Uterus (tissue), 4 donors: Measurements from ENCODE around the gene CD164L2. TPM values are rescaled to one million over a fixed set of nuclear protein-coding genes. Genes with fewer than 3 reads are reported as not detected.
A peak's percentile ranks its signal among the peaks of the same experiment; 100 is the strongest.

Source experiments
- DNase-seq, 2 donors: peaks; one replicate each; pipeline ENCODE4 v3.0.0-alpha.2; 2019 to 2020
- H3K27ac ChIP-seq, 2 donors: fragments of 200-600 bp; sonication (generic); 1 replicate in 1 of 2; 2 replicates in 1 of 2; pipeline ENCODE4 v1.5.1; 2016 to 2018
- H3K27me3 ChIP-seq, 2 donors: fragments of 200-600 bp; sonication (generic); one replicate each; pipeline ENCODE4 v1.5.1; 2018 to 2019; ENCODE audit warnings: control low read depth in 1 of 2
- H3K36me3 ChIP-seq, 2 donors: fragments of 200-600 bp; sonication (generic); one replicate each; pipeline ENCODE4 v1.5.1; 2019; ENCODE audit warnings: control low read depth in 1 of 2
- H3K4me1 ChIP-seq, 2 donors: fragments of 200-600 bp; sonication (generic); one replicate each; pipeline ENCODE4 v1.5.1; 2018 to 2019; ENCODE audit warnings: control low read depth in 1 of 2
- H3K4me3 ChIP-seq, 2 donors: fragments of 200-600 bp; sonication (generic); 1 replicate in 1 of 2; 2 replicates in 1 of 2; pipeline ENCODE4 v1.5.1; 2018 to 2019; ENCODE audit warnings: mild to moderate bottlenecking in 1 of 2
- H3K9me3 ChIP-seq, 2 donors: fragments of 200-600 bp; sonication (generic); one replicate each; pipeline ENCODE4 v1.5.1; 2019; ENCODE audit warnings: control low read depth in 1 of 2
- POLR2A ChIP-seq, 2 donors: fragments of 450-650 bp; IDR thresholded peaks; one replicate each; pipeline ENCODE4 v1.6.1; 2016; ENCODE audit warnings: antibody characterized with exemption in 2 of 2, mild to moderate bottlenecking in 1 of 2, moderate library complexity in 1 of 2
- intact Hi-C: fragments of 100-400 bp; cut with DNase I; formaldehyde crosslinking; loops from one replicate; pipeline ENCODE4 v1.15.1; 2023; ENCODE audit warnings: low total_unique reads
- total RNA-seq, 4 donors: library from RNA; depleted of rRNA in 3 of 4; stranded (reverse); fragments of >200 nt in 3 of 4; gene quantifications; one replicate each; pipeline versions ENCODE4 v1.1.0 to v1.2.4, GENCODE V29; 2014 to 2023
- TF ChIP-seq, protein P1 (sequence below), 4 experiments: fragments of 200-600 bp in 2 of 4; fragments of 450-650 bp in 2 of 4; sonication (generic) in 2 of 4; IDR thresholded peaks; one replicate each; pipeline ENCODE4 v1.5.1; 2016 to 2019; ENCODE audit warnings: antibody characterized with exemption in 4 of 4, mild to moderate bottlenecking in 2 of 4, moderate library complexity in 1 of 4
- donor health status: DM: yes; HTN: yes; CAD: no.

The CD164L2 gene
- total RNA-seq, 4 donors from 2014 or later = 0.69 TPM; not detected in 3

DNA sequence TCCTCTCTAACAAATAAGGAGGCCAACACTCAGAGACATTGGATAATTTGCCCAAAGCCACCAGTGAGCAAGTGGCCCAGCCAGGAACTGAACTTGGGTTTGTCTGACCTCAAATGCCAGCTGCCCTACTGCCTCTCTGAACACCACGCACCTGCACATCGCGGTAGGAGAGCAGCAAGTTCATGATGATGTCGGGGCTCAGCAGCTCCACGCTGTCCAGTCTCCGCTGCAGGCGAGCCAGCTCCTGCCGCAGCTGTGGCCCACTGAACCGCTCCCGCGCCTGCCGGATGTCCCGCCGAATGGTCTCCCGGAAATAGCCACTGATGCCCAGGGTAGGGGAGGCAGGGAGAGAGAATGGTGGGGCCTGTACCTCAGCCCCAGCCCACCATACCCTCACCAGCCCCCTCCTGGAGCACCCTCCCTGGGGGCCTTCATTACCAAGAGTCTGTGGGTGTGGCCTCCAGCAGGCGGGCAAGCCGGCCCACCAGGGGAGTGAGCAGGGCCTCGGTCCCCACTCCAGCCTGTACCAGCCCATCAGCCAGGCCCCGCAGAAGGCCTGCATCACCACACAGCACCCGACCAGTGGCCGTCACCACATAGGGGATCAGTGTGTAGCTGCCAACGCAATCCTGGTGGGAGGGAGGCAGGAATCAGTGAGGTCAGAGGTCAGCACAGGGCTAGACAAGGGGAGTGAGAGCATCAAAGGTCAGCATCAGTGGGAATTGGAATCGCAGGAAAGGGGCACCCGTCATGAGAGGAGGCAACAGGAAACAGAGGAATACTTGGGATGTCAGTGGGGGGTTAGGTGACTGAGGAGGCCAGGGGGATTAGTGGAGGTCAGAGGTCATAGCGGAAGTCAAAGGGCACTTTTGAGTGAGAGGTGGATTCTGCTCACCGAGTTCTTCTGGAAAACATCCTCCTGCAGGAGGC is 19.1 kb downstream of the CD164L2 start:
- peaks cover 10 to 22% of the 10 kb centered on the region in 2 donors for H3K4me1 ChIP-seq
- no peak for DNase-seq
- no peaks in the 10 kb centered on the region for H3K9me3 ChIP-seq
- no peaks in the 10 kb centered on the region for H3K36me3 ChIP-seq
- H3K4me3 ChIP-seq = no peak overlapping the region
- intact Hi-C loops = no loop called here
- peak overlapping the region in 1 of 2 donors; percentile 96 for H3K27ac ChIP-seq
- TF ChIP-seq, protein P1, sequence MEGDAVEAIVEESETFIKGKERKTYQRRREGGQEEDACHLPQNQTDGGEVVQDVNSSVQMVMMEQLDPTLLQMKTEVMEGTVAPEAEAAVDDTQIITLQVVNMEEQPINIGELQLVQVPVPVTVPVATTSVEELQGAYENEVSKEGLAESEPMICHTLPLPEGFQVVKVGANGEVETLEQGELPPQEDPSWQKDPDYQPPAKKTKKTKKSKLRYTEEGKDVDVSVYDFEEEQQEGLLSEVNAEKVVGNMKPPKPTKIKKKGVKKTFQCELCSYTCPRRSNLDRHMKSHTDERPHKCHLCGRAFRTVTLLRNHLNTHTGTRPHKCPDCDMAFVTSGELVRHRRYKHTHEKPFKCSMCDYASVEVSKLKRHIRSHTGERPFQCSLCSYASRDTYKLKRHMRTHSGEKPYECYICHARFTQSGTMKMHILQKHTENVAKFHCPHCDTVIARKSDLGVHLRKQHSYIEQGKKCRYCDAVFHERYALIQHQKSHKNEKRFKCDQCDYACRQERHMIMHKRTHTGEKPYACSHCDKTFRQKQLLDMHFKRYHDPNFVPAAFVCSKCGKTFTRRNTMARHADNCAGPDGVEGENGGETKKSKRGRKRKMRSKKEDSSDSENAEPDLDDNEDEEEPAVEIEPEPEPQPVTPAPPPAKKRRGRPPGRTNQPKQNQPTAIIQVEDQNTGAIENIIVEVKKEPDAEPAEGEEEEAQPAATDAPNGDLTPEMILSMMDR (IDR thresholded peaks at IDR 0.05) = no peak
- TF ChIP-seq POLR2A (IDR thresholded peaks at IDR 0.05) = no peak
- H3K27me3 ChIP-seq = no peaks in the 10 kb centered on the region

DNA sequence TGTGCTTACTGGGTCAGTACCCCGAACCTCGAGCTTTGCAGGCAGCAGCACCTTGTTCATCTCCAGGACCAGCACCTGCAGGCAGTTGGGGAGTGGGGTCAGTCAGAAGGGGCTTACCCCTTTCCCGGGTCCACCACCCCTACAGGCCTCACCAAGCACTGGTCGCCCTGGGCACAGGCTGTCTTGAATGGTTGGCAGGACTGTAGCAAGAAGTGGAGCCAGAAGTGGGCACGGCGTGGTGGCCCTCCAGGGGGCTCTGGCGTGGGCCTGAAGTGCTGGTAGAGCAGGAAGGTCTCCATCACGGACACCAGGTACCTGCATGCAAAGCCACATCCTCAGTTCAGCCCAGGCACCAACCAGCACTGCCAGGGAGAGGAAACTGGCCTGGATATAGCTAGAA is 21.6 kb downstream of the CD164L2 start:
- TF ChIP-seq, protein P1 (IDR thresholded peaks at IDR 0.05) = no peak
- no peak for TF ChIP-seq POLR2A (IDR thresholded peaks at IDR 0.05)
- no peak overlapping the region for H3K27ac ChIP-seq
- H3K4me1 ChIP-seq = peaks cover 6 to 12% of the 10 kb centered on the region in 2 donors
- no peak for DNase-seq
- H3K4me3 ChIP-seq = no peak overlapping the region
- no peaks in the 10 kb centered on the region for H3K9me3 ChIP-seq
- H3K36me3 ChIP-seq = no peaks in the 10 kb centered on the region
- intact Hi-C loops = no loop called here
- no peaks in the 10 kb centered on the region for H3K27me3 ChIP-seq

DNA sequence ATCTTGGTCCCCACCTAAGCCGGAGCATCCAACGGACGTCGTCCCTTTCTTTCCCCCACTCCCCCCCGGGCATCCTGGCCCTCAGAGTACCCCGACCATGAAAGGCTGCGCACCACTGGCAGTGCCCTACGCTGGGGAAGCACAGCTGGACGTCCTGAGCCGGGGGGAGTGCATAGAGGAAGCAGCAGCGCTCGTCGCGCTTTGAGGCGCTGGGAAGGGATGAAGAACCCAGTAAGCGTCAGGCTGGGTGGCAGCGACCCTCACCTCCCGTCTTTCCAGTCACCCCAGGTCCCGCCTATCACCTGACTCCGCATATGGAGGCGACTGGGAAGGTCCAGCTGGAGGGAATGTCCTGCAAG is 22.1 kb downstream of the CD164L2 start:
- Histone ChIP-seq H3K36me3 (no peaks in the 10 kb centered on the region), H3K27ac (no peak overlapping the region), H3K4me3 (no peak overlapping the region), H3K4me1 (peaks cover 6 to 12% of the 10 kb centered on the region in 2 donors), H3K27me3 (no peaks in the 10 kb centered on the region), H3K9me3 (no peaks in the 10 kb centered on the region)
- intact Hi-C loops = no loop called here
- DNase-seq = no peak
- no peak for TF ChIP-seq POLR2A (IDR thresholded peaks at IDR 0.05)
- TF ChIP-seq, protein P1 (IDR thresholded peaks at IDR 0.05) = no peak

DNA sequence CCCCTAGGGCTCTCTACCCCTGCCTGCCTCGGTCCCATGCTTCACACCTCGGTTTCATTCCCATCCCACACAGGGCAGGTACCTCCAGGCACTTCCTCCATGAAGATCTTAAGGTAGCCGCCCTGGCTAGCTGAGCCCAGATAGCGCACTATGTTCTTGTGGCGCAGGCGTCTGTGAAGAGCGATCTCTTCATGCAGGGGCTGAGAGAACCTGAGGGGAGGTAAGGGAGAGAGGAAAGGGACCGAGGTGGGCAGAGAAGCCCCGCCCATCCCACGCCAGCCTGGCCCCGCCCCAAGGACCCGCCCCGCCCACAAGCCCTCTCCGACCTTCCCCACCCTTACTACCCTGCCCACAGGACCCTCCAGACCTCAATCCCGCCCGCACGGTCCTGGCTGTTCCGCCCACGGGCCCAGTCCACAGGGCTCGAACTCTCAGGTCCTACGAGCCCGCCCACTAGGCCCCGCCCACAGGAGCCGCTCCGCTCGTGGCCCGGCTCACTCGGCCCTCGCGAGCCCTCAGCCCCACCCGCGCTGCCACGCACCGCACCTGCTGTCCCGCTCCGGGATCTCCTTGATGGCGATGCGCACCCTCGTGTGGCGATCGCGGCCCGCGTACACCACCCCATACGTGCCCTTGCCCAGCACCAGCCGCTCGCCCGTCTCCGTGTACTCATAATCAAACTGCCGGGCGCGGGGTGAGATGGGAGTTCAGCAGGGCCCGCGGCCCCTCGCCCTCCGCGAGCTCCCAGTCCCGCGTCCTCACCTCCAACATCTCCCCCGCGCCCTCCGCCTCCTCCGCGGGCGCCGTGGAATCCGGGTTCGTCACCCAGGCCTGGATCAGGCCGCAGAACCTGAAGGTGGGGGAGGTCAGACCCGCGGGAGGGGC is 22.7 kb downstream of the CD164L2 start:
- no peak overlapping the region for H3K27ac ChIP-seq
- H3K9me3 ChIP-seq = no peaks in the 10 kb centered on the region
- no peak overlapping the region for H3K4me3 ChIP-seq
- DNase-seq = no peak
- TF ChIP-seq POLR2A (IDR thresholded peaks at IDR 0.05) = no peak
- TF ChIP-seq, protein P1 (IDR thresholded peaks at IDR 0.05) = no peak
- H3K4me1 ChIP-seq = peaks cover 6 to 12% of the 10 kb centered on the region in 2 donors
- no peaks in the 10 kb centered on the region for H3K27me3 ChIP-seq
- no peaks in the 10 kb centered on the region for H3K36me3 ChIP-seq
- intact Hi-C loops = no loop called here
